ENCODE measurements around the gene ZDHHC11B. TPM values are rescaled to one million over a fixed set of nuclear protein-coding genes. Genes with fewer than 3 reads are reported as not detected.

ZDHHC11B gene
- total RNA-seq, 1 donor from 2014 or later: not detected

- intact Hi-C loops (cut with micrococcal nuclease): no loop called here
- Mint-ChIP-seq H3K4me1 (peaks cover 3% of the 10 kb centered on the region), H3K9me3 (no peaks in the 10 kb centered on the region), H3K27ac (peak overlapping the region; percentile 41), H3K4me3 (no peak overlapping the region), H3K27me3 (peaks cover 5% of the 10 kb centered on the region), H3K36me3 (ENCODE audit: low read depth) (no peaks in the 10 kb centered on the region)
- no peak for DNase-seq
Observed at GRCh38 chr5:673161-673830, 111.2 kb downstream of the ZDHHC11B start.

- peaks cover 5% of the 10 kb centered on the region for H3K27me3 Mint-ChIP-seq
- peak; percentile 86 for DNase-seq
- intact Hi-C loops (cut with micrococcal nuclease): no loop called here
- peaks cover 3% of the 10 kb centered on the region for H3K4me1 Mint-ChIP-seq
- H3K4me3 Mint-ChIP-seq: no peak overlapping the region
- no peaks in the 10 kb centered on the region for H3K9me3 Mint-ChIP-seq
- H3K36me3 Mint-ChIP-seq (ENCODE audit: low read depth): peaks cover 1% of the 10 kb centered on the region
- peak overlapping the region; percentile 41 for H3K27ac Mint-ChIP-seq
Observed at GRCh38 chr5:672329-673160, 112.0 kb downstream of the ZDHHC11B start.

- intact Hi-C loops (cut with micrococcal nuclease): loop anchor here (2.0 kb wide), 1 partner anchor 231 kb away; no protein-coding TSS in a partner anchor
- peak; percentile 89 for DNase-seq
- Mint-ChIP-seq H3K4me3 (no peak overlapping the region), H3K27ac (no peak overlapping the region), H3K9me3 (no peaks in the 10 kb centered on the region), H3K27me3 (peaks cover 5% of the 10 kb centered on the region), H3K36me3 (ENCODE audit: low read depth) (peaks cover 8% of the 10 kb centered on the region), H3K4me1 (peaks cover 3% of the 10 kb centered on the region)
Observed at GRCh38 chr5:671459-672328, 112.8 kb downstream of the ZDHHC11B start.

- intact Hi-C loops (cut with micrococcal nuclease): loop anchor here (2.0 kb wide), 1 partner anchor 232 kb away; no protein-coding TSS in a partner anchor
- no peaks in the 10 kb centered on the region for H3K9me3 Mint-ChIP-seq
- H3K27ac Mint-ChIP-seq: no peak overlapping the region
- H3K27me3 Mint-ChIP-seq: peaks cover 5% of the 10 kb centered on the region
- DNase-seq: no peak
- H3K36me3 Mint-ChIP-seq (ENCODE audit: low read depth): peaks cover 9% of the 10 kb centered on the region
- H3K4me1 Mint-ChIP-seq: peaks cover 3% of the 10 kb centered on the region
- H3K4me3 Mint-ChIP-seq: no peak overlapping the region
Observed at GRCh38 chr5:670396-671270, 113.9 kb downstream of the ZDHHC11B start.

GRCh38 chr5:669842-670395 lies 114.6 kb downstream of the ZDHHC11B start:
- no peak for DNase-seq
- Mint-ChIP-seq H3K9me3 (no peaks in the 10 kb centered on the region), H3K27me3 (peaks cover 5% of the 10 kb centered on the region), H3K4me1 (peaks cover 3% of the 10 kb centered on the region), H3K27ac (no peak overlapping the region), H3K4me3 (no peak overlapping the region), H3K36me3 (ENCODE audit: low read depth) (peaks cover 9% of the 10 kb centered on the region)
- intact Hi-C loops (cut with micrococcal nuclease): loop anchor here (2.0 kb wide), 1 partner anchor 233 kb away; no protein-coding TSS in a partner anchor

GRCh38 chr5:669111-669841 lies 115.3 kb downstream of the ZDHHC11B start:
- Mint-ChIP-seq H3K4me3 (no peak overlapping the region), H3K27ac (no peak overlapping the region), H3K9me3 (no peaks in the 10 kb centered on the region), H3K36me3 (ENCODE audit: low read depth) (peaks cover 9% of the 10 kb centered on the region), H3K4me1 (peaks cover 3% of the 10 kb centered on the region), H3K27me3 (peaks cover 5% of the 10 kb centered on the region)
- intact Hi-C loops (cut with micrococcal nuclease): no loop called here
- DNase-seq: peak; percentile 87

- Mint-ChIP-seq H3K27me3 (peaks cover 5% of the 10 kb centered on the region), H3K4me1 (peaks cover 3% of the 10 kb centered on the region), H3K27ac (no peak overlapping the region), H3K36me3 (ENCODE audit: low read depth) (peaks cover 12% of the 10 kb centered on the region), H3K9me3 (no peaks in the 10 kb centered on the region), H3K4me3 (no peak overlapping the region)
- intact Hi-C loops (cut with micrococcal nuclease): no loop called here
- DNase-seq: no peak
Observed at GRCh38 chr5:668283-668995, 116.1 kb downstream of the ZDHHC11B start.

- no peaks in the 10 kb centered on the region for H3K9me3 Mint-ChIP-seq
- no peaks in the 10 kb centered on the region for H3K4me1 Mint-ChIP-seq
- no peak overlapping the region for H3K4me3 Mint-ChIP-seq
- H3K27me3 Mint-ChIP-seq: no peaks in the 10 kb centered on the region
- H3K27ac Mint-ChIP-seq: no peak overlapping the region
- intact Hi-C loops (cut with micrococcal nuclease): no loop called here
- no peak for DNase-seq
- peaks cover 12% of the 10 kb centered on the region for H3K36me3 Mint-ChIP-seq (ENCODE audit: low read depth)
Observed at GRCh38 chr5:666816-667498, 117.6 kb downstream of the ZDHHC11B start.

GRCh38 chr5:665956-666711 lies 118.4 kb downstream of the ZDHHC11B start:
- Mint-ChIP-seq H3K4me3 (no peak overlapping the region), H3K27ac (no peak overlapping the region), H3K9me3 (no peaks in the 10 kb centered on the region), H3K27me3 (no peaks in the 10 kb centered on the region), H3K36me3 (ENCODE audit: low read depth) (peaks cover 14% of the 10 kb centered on the region), H3K4me1 (no peaks in the 10 kb centered on the region)
- DNase-seq: no peak
- intact Hi-C loops (cut with micrococcal nuclease): no loop called here

- no peaks in the 10 kb centered on the region for H3K9me3 Mint-ChIP-seq
- no peak for DNase-seq
- intact Hi-C loops (cut with micrococcal nuclease): no loop called here
- H3K27me3 Mint-ChIP-seq: no peaks in the 10 kb centered on the region
- H3K36me3 Mint-ChIP-seq (ENCODE audit: low read depth): peaks cover 17% of the 10 kb centered on the region
- no peaks in the 10 kb centered on the region for H3K4me1 Mint-ChIP-seq
- no peak overlapping the region for H3K4me3 Mint-ChIP-seq
- no peak overlapping the region for H3K27ac Mint-ChIP-seq
Observed at GRCh38 chr5:665541-665955, 119.0 kb downstream of the ZDHHC11B start.

GRCh38 chr5:664994-665360 lies 119.6 kb downstream of the ZDHHC11B start:
- no peaks in the 10 kb centered on the region for H3K9me3 Mint-ChIP-seq
- peaks cover 22% of the 10 kb centered on the region for H3K36me3 Mint-ChIP-seq (ENCODE audit: low read depth)
- intact Hi-C loops (cut with micrococcal nuclease): no loop called here
- no peaks in the 10 kb centered on the region for H3K27me3 Mint-ChIP-seq
- no peak overlapping the region for H3K4me3 Mint-ChIP-seq
- no peak for DNase-seq
- no peak overlapping the region for H3K27ac Mint-ChIP-seq
- no peaks in the 10 kb centered on the region for H3K4me1 Mint-ChIP-seq

Data from activated CD4-positive, alpha-beta T cell treated with anti-CD3 and anti-CD28 coated beads, Interleukin-2, amount 10 ng/mL, durations not matched to agents 24 days and 14 days (primary cell).